GM12878 (cell line): ENCODE measurements around the gene COL11A1. TPM values are rescaled to one million over a fixed set of nuclear protein-coding genes. Genes with fewer than 3 reads are reported as not detected.

ENCODE experiments used
- ATAC-seq: fragments of 200-7000 bp; cut with Tn5 transposase; 3 replicates; pipeline ENCODE4 v1.9.1; 2020; ENCODE audit warnings: mild to moderate bottlenecking, moderate library complexity
- BruUV-seq: library from RNA; stranded (reverse); fragments of 400-500 nt; replicated peaks from 2 replicates; lab custom pipeline; 2021; lab: Mats Ljungman, UMichigan
- CTCF ChIA-PET: fragments of 300-600 bp; sonication (Branson Sonifier 250); formaldehyde crosslinking; extraction: SDS; loops from one replicate; lab custom pipeline; 2021; ENCODE audit warnings: inconsistent platforms; lab: Yijun Ruan, JAX
- POLR2A ChIA-PET: fragments of 350-600 bp; formaldehyde crosslinking; extraction: SDS; loops from one replicate; lab custom pipeline; 2021; ENCODE audit warnings: inconsistent platforms; lab: Charles Lee
- RAD21 ChIA-PET: fragments of 300-600 bp; sonication (Branson Sonifier 250); formaldehyde crosslinking; loops from one replicate; lab custom pipeline; 2023; ENCODE audit warnings: antibody characterized with exemption; ENCODE audit not compliant: unreplicated experiment; lab: Charles Lee
- SMC1A ChIA-PET: fragments of 300-600 bp; sonication (Branson Sonifier 250); formaldehyde crosslinking; loops from one replicate; lab custom pipeline; 2023; ENCODE audit not compliant: unreplicated experiment, uncharacterized antibody; lab: Charles Lee
- DNase-seq: peaks from one replicate; pipeline ENCODE4 v3.0.0-alpha.2; 2011; ENCODE audit warnings: low read depth, low spot score
- FAIRE-seq: peaks from 3 replicates; lab custom pipeline; 2011; peaks lifted over from hg19 to GRCh38; lab: Jason Lieb, UNC
- H2AFZ ChIP-seq: 2 replicates; pipeline ENCODE4 v1.6.0; 2011; ENCODE audit warnings: low read depth, low read length, control low read depth; ENCODE audit not compliant: control insufficient read depth
- H3K27ac ChIP-seq: 2 replicates; pipeline ENCODE4 v1.5.1; 2011; ENCODE audit warnings: control low read depth; ENCODE audit not compliant: control insufficient read depth, insufficient read depth
- H3K27me3 ChIP-seq, 2 experiments: replicated peaks in 1 of 2; 2 replicates each; pipeline versions ENCODE4 v1.6.0 to v1.6.1; 2011; ENCODE audit warnings: low read length in 1 of 2; ENCODE audit not compliant: control insufficient read depth in 2 of 2, insufficient read depth in 2 of 2
- H3K36me3 ChIP-seq, 2 experiments: 2 replicates each; pipeline ENCODE4 v1.5.1; 2011; ENCODE audit warnings: low read length in 1 of 2; ENCODE audit not compliant: control insufficient read depth in 2 of 2, insufficient read depth in 2 of 2
- H3K4me1 ChIP-seq: 2 replicates; pipeline ENCODE4 v1.6.1; 2011; ENCODE audit warnings: mild to moderate bottlenecking, low read length, moderate library complexity, mixed read lengths; ENCODE audit not compliant: control insufficient read depth, insufficient read depth
- H3K4me2 ChIP-seq: 2 replicates; pipeline ENCODE4 v1.6.0; 2011; ENCODE audit warnings: control low read depth; ENCODE audit not compliant: control insufficient read depth, insufficient read depth
- H3K4me3 ChIP-seq: fragments of 200-600 bp; sonication (generic); 2 replicates; pipeline ENCODE4 v1.5.1; 2016
- H3K79me2 ChIP-seq: 2 replicates; pipeline ENCODE4 v1.6.0; 2011; ENCODE audit warnings: low read length; ENCODE audit not compliant: control insufficient read depth, insufficient read depth
- H3K9ac ChIP-seq: 2 replicates; pipeline ENCODE4 v1.8.0; 2011; ENCODE audit warnings: low read length, control low read depth, mixed read lengths; ENCODE audit not compliant: control insufficient read depth, insufficient read depth
- H3K9me3 ChIP-seq: replicated peaks from 3 replicates; pipeline ENCODE4 v1.5.1; 2011; ENCODE audit warnings: mild to moderate bottlenecking, low read length; ENCODE audit not compliant: control insufficient read depth, insufficient read depth
- H4K20me1 ChIP-seq: 2 replicates; pipeline ENCODE4 v1.6.0; 2011; ENCODE audit not compliant: control insufficient read depth, insufficient read depth
- CBX5 ChIP-seq: sonication (generic); IDR thresholded peaks from 2 replicates; pipeline ENCODE4 v1.6.1; 2016; ENCODE audit warnings: low read depth, moderate library complexity, mild to moderate bottlenecking, inconsistent platforms
- CEBPB ChIP-seq, 2 experiments: fragments of 150-350 bp in 1 of 2; IDR thresholded peaks; 2 replicates each; pipeline ENCODE4 v1.6.1; 2012 to 2014; ENCODE audit warnings: low read depth in 2 of 2, low read length in 2 of 2, borderline replicate concordance in 1 of 2, inconsistent platforms in 1 of 2
- EZH2 ChIP-seq: IDR thresholded peaks from 2 replicates; pipeline ENCODE4 v1.6.1; 2012; ENCODE audit warnings: low read depth, mild to moderate bottlenecking, control low read depth, inconsistent platforms, low read length, borderline replicate concordance; ENCODE audit not compliant: control insufficient read depth
- GABPA ChIP-seq: IDR thresholded peaks from 2 replicates; pipeline ENCODE4 v1.6.1; 2014; ENCODE audit warnings: antibody characterized with exemption, low read depth, mild to moderate bottlenecking, inconsistent platforms
- NR2C2 ChIP-seq: IDR thresholded peaks from 2 replicates; pipeline ENCODE4 v1.6.1; 2011; ENCODE audit warnings: borderline replicate concordance, low read depth; ENCODE audit not compliant: control insufficient read depth, insufficient read length
- RAD51 ChIP-seq: fragments of 450-650 bp; IDR thresholded peaks from 2 replicates; pipeline ENCODE4 v1.6.1; 2016; ENCODE audit warnings: moderate library complexity, mild to moderate bottlenecking, inconsistent platforms
- RB1 ChIP-seq: fragments of 450-650 bp; formaldehyde crosslinking; IDR thresholded peaks from 2 replicates; pipeline ENCODE4 v1.6.1; 2017; ENCODE audit warnings: mild to moderate bottlenecking, borderline replicate concordance
- RCOR1 ChIP-seq: conservative IDR thresholded peaks from 2 replicates; pipeline ENCODE4 v1.6.1; 2012; ENCODE audit warnings: low read depth, low read length, improper control_type of control experiment
- RELB ChIP-seq: fragments of 450-650 bp; IDR thresholded peaks from 2 replicates; pipeline ENCODE4 v1.6.1; 2017; ENCODE audit warnings: low read depth, mild to moderate bottlenecking, moderate library complexity
- YBX1 ChIP-seq: fragments of 450-650 bp; IDR thresholded peaks from 2 replicates; pipeline ENCODE4 v1.6.1; 2016; ENCODE audit warnings: antibody characterized with exemption
- WGBS: methylation state at CpG from one replicate; pipeline ENCODE4 v1.1.6; 2016; ENCODE audit warnings: low lambda C conversion rate; ENCODE audit not compliant: insufficient replicate concordance, insufficient coverage; ENCODE audit errors: missing lambda C conversion rate; 5-methylcytosine and 5-hydroxymethylcytosine counted together
- in situ Hi-C: fragments of 300-500 bp; cut with MboI; formaldehyde crosslinking; loops from 9 replicates; pipeline ENCODE4 v1.14.3; 2018; ENCODE audit warnings: mixed read lengths
- intact Hi-C: fragments of 100-400 bp; cut with micrococcal nuclease; formaldehyde crosslinking; loops from one replicate; pipeline ENCODE4 v1.14.2; 2022; ENCODE audit not compliant: unreplicated experiment
- polyA plus RNA-seq, 11 experiments: library from polyadenylated mRNA; depleted of rRNA in 4 of 11; unstranded in 6 of 11; stranded (reverse) in 5 of 11; fragments of >200 nt; fragmentation: Nextera tagmentation in 4 of 11; fragmentation: Illumina TruSeq in 1 of 11; extraction: Ambion mirVana in 4 of 11; extraction: Trizol in 1 of 11; gene quantifications; 1 replicate in 1 of 11; 2 replicates in 10 of 11; pipeline versions ENCODE4 v1.2.1 to v1.2.3, GENCODE V29; 2011 to 2016; ENCODE audit warnings: inconsistent platforms in 2 of 11, missing spikeins in 2 of 11, low read depth in 1 of 11
- total RNA-seq, 4 experiments: library from RNA; depleted of rRNA in 3 of 4; stranded (reverse); fragments of >200 nt in 3 of 4; fragmentation: Illumina TruSeq in 1 of 4; extraction: Trizol in 1 of 4; gene quantifications; 2 replicates each; pipeline versions ENCODE4 v1.2.1 to v1.2.3, GENCODE V29; 2013 to 2021

The COL11A1 gene
- total and polyA plus RNA-seq, 10 of the 15 experiments (the other 5 are each of a cell fraction or from before 2014, with no cell fraction given): 0.11 TPM; not detected in 9

- no peaks in the 10 kb centered on the region for H3K9me3 ChIP-seq
Observed at GRCh38 chr1:102863704-102864103, 244.6 kb downstream of the COL11A1 start.

More at GRCh38 chr1:102863704-102864103, 244.6 kb downstream of the COL11A1 start:
- intact Hi-C loops: no loop called here
- POLR2A ChIA-PET: no interaction called here
- DNase-seq: no peak
- CTCF ChIA-PET: no interaction called here
- no peak for TF ChIP-seq GABPA
- no peak for TF ChIP-seq EZH2
- no peak for TF ChIP-seq RB1
- TF ChIP-seq CBX5: no peak
- TF ChIP-seq RAD51: no peak
- no peak for TF ChIP-seq RCOR1
- TF ChIP-seq NR2C2: no peak
- no peak for TF ChIP-seq CEBPB (IDR thresholded peaks at IDR 0.05; ENCODE audit: borderline replicate concordance in 1 of 2, low read depth in 2 of 2, low read length in 2 of 2)
- no peak for TF ChIP-seq RELB
- TF ChIP-seq YBX1: no peak
- TF ChIP-seq, all 136 proteins: peak for 0
- H3K79me2 ChIP-seq: no peaks in the 10 kb centered on the region
- no peak overlapping the region for H3K27ac ChIP-seq
- H3K4me3 ChIP-seq: no peak overlapping the region
- FAIRE-seq (no peak), ATAC-seq (no peak)
- H3K36me3 ChIP-seq: no peaks in the 10 kb centered on the region
- H3K4me1 ChIP-seq: no peaks in the 10 kb centered on the region
- H3K27me3 ChIP-seq: no peaks in the 10 kb centered on the region
- ChIA-PET RAD21 (no interaction called here), SMC1A (no interaction called here)
- no peaks in the 10 kb centered on the region for H4K20me1 ChIP-seq
- BruUV-seq: no TSS peak
- H3K4me2 ChIP-seq: no peak overlapping the region
- WGBS: 20% methylated on average over 2 of the region's 2 CpGs
- in situ Hi-C loops: no loop called here
- no peak overlapping the region for H3K9ac ChIP-seq
- no peak overlapping the region for H2AFZ ChIP-seq
